ENCODE data around the gene RPL29.

DNA sequence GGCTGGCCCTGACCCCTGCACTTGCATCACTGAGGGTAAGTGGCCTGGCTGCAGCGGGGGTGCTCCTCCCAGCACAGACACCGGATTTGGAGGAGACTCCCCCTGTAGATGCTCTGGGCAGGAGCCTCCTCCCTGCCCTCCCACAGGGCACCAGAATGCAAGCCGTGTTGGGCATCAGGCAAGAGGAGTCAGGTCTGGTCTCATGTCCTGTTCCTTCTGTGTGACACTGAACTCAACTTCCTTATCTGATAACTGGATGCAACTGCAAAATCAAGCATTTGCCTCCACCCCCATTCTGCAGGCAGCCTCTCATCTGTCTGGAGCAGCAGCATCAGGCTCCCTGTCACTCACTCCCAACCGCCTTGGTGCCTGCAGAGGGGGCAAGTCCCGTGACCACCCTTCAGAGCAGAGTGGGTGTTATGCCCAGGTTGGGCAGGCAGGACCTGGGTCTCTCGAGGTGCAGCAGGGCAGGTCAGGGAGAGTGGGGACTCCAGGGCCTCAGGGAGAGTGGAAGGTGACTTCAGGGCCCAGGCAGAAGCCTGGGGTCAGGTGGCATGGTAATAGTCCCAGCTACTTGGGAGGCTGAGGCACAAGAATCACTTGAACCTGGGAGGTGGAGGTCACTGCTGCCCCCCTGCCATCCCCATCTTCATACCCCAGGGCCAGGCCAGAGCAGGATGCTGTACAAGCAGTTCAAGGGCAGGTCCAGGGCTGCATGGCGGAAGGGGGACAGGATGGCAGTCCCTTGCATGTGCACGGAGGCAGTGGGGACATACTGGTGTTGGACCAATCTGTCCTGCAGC is 10.5 kb upstream of the RPL29 start:
- TF ChIP-seq SIN3A (IDR thresholded peaks at IDR 0.05; ENCODE audit: borderline replicate concordance, insufficient read depth, low read depth, low read length) = no peak
- TF ChIP-seq, protein P1, sequence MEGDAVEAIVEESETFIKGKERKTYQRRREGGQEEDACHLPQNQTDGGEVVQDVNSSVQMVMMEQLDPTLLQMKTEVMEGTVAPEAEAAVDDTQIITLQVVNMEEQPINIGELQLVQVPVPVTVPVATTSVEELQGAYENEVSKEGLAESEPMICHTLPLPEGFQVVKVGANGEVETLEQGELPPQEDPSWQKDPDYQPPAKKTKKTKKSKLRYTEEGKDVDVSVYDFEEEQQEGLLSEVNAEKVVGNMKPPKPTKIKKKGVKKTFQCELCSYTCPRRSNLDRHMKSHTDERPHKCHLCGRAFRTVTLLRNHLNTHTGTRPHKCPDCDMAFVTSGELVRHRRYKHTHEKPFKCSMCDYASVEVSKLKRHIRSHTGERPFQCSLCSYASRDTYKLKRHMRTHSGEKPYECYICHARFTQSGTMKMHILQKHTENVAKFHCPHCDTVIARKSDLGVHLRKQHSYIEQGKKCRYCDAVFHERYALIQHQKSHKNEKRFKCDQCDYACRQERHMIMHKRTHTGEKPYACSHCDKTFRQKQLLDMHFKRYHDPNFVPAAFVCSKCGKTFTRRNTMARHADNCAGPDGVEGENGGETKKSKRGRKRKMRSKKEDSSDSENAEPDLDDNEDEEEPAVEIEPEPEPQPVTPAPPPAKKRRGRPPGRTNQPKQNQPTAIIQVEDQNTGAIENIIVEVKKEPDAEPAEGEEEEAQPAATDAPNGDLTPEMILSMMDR (IDR thresholded peaks at IDR 0.05) = no peak
- TF ChIP-seq POLR2AphosphoS5 (IDR thresholded peaks at IDR 0.05; ENCODE audit: low read depth, low read length) = no peak
- TF ChIP-seq, protein P2, sequence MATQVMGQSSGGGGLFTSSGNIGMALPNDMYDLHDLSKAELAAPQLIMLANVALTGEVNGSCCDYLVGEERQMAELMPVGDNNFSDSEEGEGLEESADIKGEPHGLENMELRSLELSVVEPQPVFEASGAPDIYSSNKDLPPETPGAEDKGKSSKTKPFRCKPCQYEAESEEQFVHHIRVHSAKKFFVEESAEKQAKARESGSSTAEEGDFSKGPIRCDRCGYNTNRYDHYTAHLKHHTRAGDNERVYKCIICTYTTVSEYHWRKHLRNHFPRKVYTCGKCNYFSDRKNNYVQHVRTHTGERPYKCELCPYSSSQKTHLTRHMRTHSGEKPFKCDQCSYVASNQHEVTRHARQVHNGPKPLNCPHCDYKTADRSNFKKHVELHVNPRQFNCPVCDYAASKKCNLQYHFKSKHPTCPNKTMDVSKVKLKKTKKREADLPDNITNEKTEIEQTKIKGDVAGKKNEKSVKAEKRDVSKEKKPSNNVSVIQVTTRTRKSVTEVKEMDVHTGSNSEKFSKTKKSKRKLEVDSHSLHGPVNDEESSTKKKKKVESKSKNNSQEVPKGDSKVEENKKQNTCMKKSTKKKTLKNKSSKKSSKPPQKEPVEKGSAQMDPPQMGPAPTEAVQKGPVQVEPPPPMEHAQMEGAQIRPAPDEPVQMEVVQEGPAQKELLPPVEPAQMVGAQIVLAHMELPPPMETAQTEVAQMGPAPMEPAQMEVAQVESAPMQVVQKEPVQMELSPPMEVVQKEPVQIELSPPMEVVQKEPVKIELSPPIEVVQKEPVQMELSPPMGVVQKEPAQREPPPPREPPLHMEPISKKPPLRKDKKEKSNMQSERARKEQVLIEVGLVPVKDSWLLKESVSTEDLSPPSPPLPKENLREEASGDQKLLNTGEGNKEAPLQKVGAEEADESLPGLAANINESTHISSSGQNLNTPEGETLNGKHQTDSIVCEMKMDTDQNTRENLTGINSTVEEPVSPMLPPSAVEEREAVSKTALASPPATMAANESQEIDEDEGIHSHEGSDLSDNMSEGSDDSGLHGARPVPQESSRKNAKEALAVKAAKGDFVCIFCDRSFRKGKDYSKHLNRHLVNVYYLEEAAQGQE (IDR thresholded peaks at IDR 0.05; ENCODE audit: insufficient read depth in 1 of 2, low read depth in 2 of 2, low read length in 1 of 2) = no peak
- TF ChIP-seq TCF7L2 (IDR thresholded peaks at IDR 0.05; ENCODE audit: low read depth, low read length) = no peak

All from Panc1 (cell line).